Measurements from ENCODE around the gene KLHL4. TPM values are rescaled to one million over a fixed set of nuclear protein-coding genes. Genes with fewer than 3 reads are reported as not detected.

The KLHL4 gene
- total and polyA plus RNA-seq, 2 of the 8 experiments (the other 6 are each of a cell fraction or from before 2014, with no cell fraction given): 8.8 to 16.0 TPM

- TF ChIP-seq ASH2L (IDR thresholded peaks at IDR 0.05; ENCODE audit: low read length) (no peak), CEBPB (IDR thresholded peaks at IDR 0.05; ENCODE audit: low read depth, low read length) (no peak)
Measured at GRCh38 chrX:87616371-87616770, 98.8 kb downstream of the KLHL4 start (continued).
